Effector memory CD4-positive, alpha-beta T cell (primary cell): ENCODE data around the gene ZNF354C.

ENCODE experiments used
- DNase-seq, 3 donors: peaks; one replicate each; pipeline ENCODE4 v3.0.0-alpha.2; 2020
- H3K27ac ChIP-seq: 2 replicates; pipeline ENCODE4 v1.7.0; 2013; ENCODE audit warnings: mild to moderate bottlenecking, low read length, moderate library complexity; ENCODE audit not compliant: insufficient read depth, poor library complexity, severe bottlenecking
- H3K27me3 ChIP-seq: replicated peaks from 2 replicates; pipeline ENCODE4 v1.7.0; 2013; ENCODE audit warnings: mild to moderate bottlenecking, low read length; ENCODE audit not compliant: insufficient read depth, control insufficient read depth, poor library complexity, severe bottlenecking
- H3K36me3 ChIP-seq: 2 replicates; pipeline ENCODE4 v1.7.0; 2013; ENCODE audit warnings: mild to moderate bottlenecking, low read length, moderate library complexity; ENCODE audit not compliant: control insufficient read depth, insufficient read depth
- H3K4me1 ChIP-seq: 2 replicates; pipeline ENCODE4 v1.7.0; 2013; ENCODE audit warnings: low read length, mild to moderate bottlenecking; ENCODE audit not compliant: control insufficient read depth, insufficient read depth, poor library complexity, severe bottlenecking
- H3K4me3 ChIP-seq: 2 replicates; pipeline ENCODE4 v1.7.0; 2013; ENCODE audit warnings: low read length, low read depth, mild to moderate bottlenecking; ENCODE audit not compliant: insufficient read depth, poor library complexity, severe bottlenecking
- H3K9me3 ChIP-seq: 2 replicates; pipeline ENCODE4 v1.7.0; 2013; ENCODE audit warnings: mild to moderate bottlenecking, low read length, moderate library complexity; ENCODE audit not compliant: control insufficient read depth

The ZNF354C gene

GRCh38 chr5:179120951-179121666, 60.9 kb downstream of the ZNF354C start:
- no peaks in the 10 kb centered on the region for H3K27me3 ChIP-seq
- no peak overlapping the region for H3K27ac ChIP-seq
- no peaks in the 10 kb centered on the region for H3K9me3 ChIP-seq
- H3K36me3 ChIP-seq = no peaks in the 10 kb centered on the region
- no peak overlapping the region for H3K4me3 ChIP-seq
- no peak for DNase-seq
- no peaks in the 10 kb centered on the region for H3K4me1 ChIP-seq

GRCh38 chr5:179121667-179122111, 61.5 kb downstream of the ZNF354C start:
- no peaks in the 10 kb centered on the region for H3K36me3 ChIP-seq
- no peaks in the 10 kb centered on the region for H3K4me1 ChIP-seq
- H3K9me3 ChIP-seq = no peaks in the 10 kb centered on the region
- no peaks in the 10 kb centered on the region for H3K27me3 ChIP-seq
- no peak overlapping the region for H3K27ac ChIP-seq
- DNase-seq = no peak
- H3K4me3 ChIP-seq = no peak overlapping the region

- H3K36me3 ChIP-seq = no peaks in the 10 kb centered on the region
Measured at GRCh38 chr5:179122411-179123108, 62.4 kb downstream of the ZNF354C start.

GRCh38 chr5:179123109-179123426, 62.9 kb downstream of the ZNF354C start:
- no peaks in the 10 kb centered on the region for H3K4me1 ChIP-seq
- DNase-seq = no peak
- no peaks in the 10 kb centered on the region for H3K9me3 ChIP-seq
- no peaks in the 10 kb centered on the region for H3K27me3 ChIP-seq
- H3K36me3 ChIP-seq = no peaks in the 10 kb centered on the region
- H3K27ac ChIP-seq = no peak overlapping the region
- no peak overlapping the region for H3K4me3 ChIP-seq

More at GRCh38 chr5:179122411-179123108, 62.4 kb downstream of the ZNF354C start:
- no peak for DNase-seq
- no peaks in the 10 kb centered on the region for H3K4me1 ChIP-seq
- no peaks in the 10 kb centered on the region for H3K27me3 ChIP-seq
- H3K27ac ChIP-seq = no peak overlapping the region
- no peak overlapping the region for H3K4me3 ChIP-seq
- H3K9me3 ChIP-seq = no peaks in the 10 kb centered on the region

- Histone ChIP-seq H3K9me3 (no peaks in the 10 kb centered on the region), H3K4me1 (no peaks in the 10 kb centered on the region), H3K27me3 (no peaks in the 10 kb centered on the region), H3K4me3 (no peak overlapping the region), H3K36me3 (no peaks in the 10 kb centered on the region), H3K27ac (no peak overlapping the region)
- no peak for DNase-seq
Measured at GRCh38 chr5:179123491-179124272, 63.5 kb downstream of the ZNF354C start.

GRCh38 chr5:179124273-179124852, 64.2 kb downstream of the ZNF354C start:
- Histone ChIP-seq H3K27me3 (no peaks in the 10 kb centered on the region), H3K36me3 (no peaks in the 10 kb centered on the region), H3K27ac (no peak overlapping the region), H3K4me3 (no peak overlapping the region), H3K4me1 (no peaks in the 10 kb centered on the region), H3K9me3 (no peaks in the 10 kb centered on the region)
- DNase-seq = no peak

GRCh38 chr5:179124853-179125788, 64.9 kb downstream of the ZNF354C start:
- no peak overlapping the region for H3K4me3 ChIP-seq
- no peaks in the 10 kb centered on the region for H3K36me3 ChIP-seq
- H3K9me3 ChIP-seq = no peaks in the 10 kb centered on the region
- no peak overlapping the region for H3K27ac ChIP-seq
- no peaks in the 10 kb centered on the region for H3K27me3 ChIP-seq
- no peak for DNase-seq
- H3K4me1 ChIP-seq = no peaks in the 10 kb centered on the region

GRCh38 chr5:179125789-179126505, 65.8 kb downstream of the ZNF354C start:
- no peak for DNase-seq
- Histone ChIP-seq H3K9me3 (no peaks in the 10 kb centered on the region), H3K27me3 (no peaks in the 10 kb centered on the region), H3K27ac (no peak overlapping the region), H3K4me3 (no peak overlapping the region), H3K36me3 (no peaks in the 10 kb centered on the region), H3K4me1 (no peaks in the 10 kb centered on the region)

GRCh38 chr5:179126506-179126991, 66.4 kb downstream of the ZNF354C start:
- Histone ChIP-seq H3K9me3 (no peaks in the 10 kb centered on the region), H3K4me3 (no peak overlapping the region), H3K36me3 (no peaks in the 10 kb centered on the region), H3K27ac (no peak overlapping the region), H3K4me1 (no peaks in the 10 kb centered on the region), H3K27me3 (no peaks in the 10 kb centered on the region)
- no peak for DNase-seq
